ENCODE results near the gene KSR1. TPM values are rescaled to one million over a fixed set of nuclear protein-coding genes. Genes with fewer than 3 reads are reported as not detected.
"Not testable (repeated sequence)": the region's sequence is repeated elsewhere in the genome, so short reads cannot be mapped to it uniquely, and the experiment has no call there.

Gene KSR1
- total RNA-seq, 1 donor from 2014 or later: 59.6 TPM

DNA sequence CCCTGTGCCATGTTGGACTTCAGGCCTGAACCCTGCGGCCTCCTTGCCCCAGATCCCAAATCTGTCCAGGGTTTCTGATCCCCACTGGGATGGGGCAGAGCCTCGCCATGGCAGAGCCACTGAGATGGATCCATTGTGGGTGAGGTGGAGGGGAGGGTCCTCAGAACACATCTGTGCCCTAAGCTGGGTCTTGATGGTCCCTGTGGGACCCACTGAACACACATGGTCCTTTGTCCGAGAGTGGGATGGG lies 38.0 kb upstream of the KSR1 start:
- Histone ChIP-seq H3K36me3 (no peaks in the 10 kb centered on the region), H3K27ac (no peak overlapping the region), H3K4me3 (no peak overlapping the region), H3K4me1 (no peaks in the 10 kb centered on the region), H3K27me3 (ENCODE audit: low read depth) (no peaks in the 10 kb centered on the region), H3K9me3 (no peaks in the 10 kb centered on the region)
- no peak for ATAC-seq
- DNase-seq: no peak
- intact Hi-C loops (cut with DNase I): no loop called here
- TF ChIP-seq, protein P1, sequence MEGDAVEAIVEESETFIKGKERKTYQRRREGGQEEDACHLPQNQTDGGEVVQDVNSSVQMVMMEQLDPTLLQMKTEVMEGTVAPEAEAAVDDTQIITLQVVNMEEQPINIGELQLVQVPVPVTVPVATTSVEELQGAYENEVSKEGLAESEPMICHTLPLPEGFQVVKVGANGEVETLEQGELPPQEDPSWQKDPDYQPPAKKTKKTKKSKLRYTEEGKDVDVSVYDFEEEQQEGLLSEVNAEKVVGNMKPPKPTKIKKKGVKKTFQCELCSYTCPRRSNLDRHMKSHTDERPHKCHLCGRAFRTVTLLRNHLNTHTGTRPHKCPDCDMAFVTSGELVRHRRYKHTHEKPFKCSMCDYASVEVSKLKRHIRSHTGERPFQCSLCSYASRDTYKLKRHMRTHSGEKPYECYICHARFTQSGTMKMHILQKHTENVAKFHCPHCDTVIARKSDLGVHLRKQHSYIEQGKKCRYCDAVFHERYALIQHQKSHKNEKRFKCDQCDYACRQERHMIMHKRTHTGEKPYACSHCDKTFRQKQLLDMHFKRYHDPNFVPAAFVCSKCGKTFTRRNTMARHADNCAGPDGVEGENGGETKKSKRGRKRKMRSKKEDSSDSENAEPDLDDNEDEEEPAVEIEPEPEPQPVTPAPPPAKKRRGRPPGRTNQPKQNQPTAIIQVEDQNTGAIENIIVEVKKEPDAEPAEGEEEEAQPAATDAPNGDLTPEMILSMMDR (IDR thresholded peaks at IDR 0.05): no peak

DNA sequence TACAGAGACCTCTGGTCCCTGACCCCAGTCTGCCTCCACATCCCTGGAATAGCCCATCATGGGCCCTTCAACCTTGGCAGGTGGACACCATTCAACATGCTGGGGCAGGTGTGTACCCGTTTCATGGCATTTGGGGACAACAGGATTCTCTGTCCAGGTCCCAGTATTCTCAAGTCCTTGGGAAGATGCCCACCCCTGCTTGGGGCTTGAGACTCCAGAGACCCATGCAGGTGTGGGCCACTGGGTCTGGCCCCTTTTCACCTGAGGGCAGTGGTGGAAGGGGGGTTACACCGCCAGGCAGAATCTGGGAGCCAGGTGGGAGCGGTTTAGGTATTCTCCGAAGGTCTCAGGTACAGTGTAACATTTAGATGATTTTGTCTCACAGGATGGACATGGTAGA lies 37.1 kb upstream of the KSR1 start:
- intact Hi-C loops (cut with DNase I): no loop called here
- Histone ChIP-seq H3K4me1 (no peaks in the 10 kb centered on the region), H3K4me3 (no peak overlapping the region), H3K36me3 (no peaks in the 10 kb centered on the region), H3K27ac (no peak overlapping the region), H3K9me3 (no peaks in the 10 kb centered on the region), H3K27me3 (ENCODE audit: low read depth) (no peaks in the 10 kb centered on the region)
- DNase-seq: no peak
- TF ChIP-seq, protein P1 (IDR thresholded peaks at IDR 0.05): no peak
- no peak for ATAC-seq

DNA sequence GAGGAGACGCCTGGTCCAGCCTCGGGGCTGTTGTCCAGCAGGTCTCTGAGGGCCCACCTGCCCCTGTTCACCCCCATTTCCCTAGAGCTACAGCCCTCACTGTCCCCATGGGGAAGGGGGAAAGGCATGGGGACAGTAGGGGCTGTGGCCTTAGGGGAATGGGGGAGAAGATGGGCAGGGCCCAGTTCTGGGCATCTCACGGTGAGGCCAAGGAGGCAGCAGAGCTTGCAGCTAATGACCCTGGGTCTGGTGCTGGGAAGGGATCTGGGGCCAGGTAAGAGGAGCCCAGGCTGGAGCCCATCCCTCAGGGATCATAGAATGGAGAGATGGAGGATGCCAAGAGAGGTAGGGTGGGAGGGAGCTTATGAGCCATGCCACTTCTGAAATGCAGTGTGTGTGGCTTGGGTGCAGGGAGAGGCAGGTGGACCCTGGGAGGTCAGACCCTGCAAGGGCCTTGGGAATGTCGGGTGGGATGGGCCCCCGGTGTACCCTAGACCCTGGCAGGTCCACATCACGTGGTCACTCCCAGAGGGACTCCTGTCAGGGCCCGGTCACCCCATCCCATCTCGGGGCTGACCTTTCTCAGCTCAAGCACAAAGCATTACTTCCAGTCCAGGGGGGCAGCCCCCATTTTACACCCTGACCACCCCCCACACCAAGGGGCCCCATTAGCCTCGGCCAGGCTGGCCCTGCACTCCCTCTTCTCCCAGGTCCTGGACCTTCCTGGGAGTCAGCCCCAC lies 35.9 kb upstream of the KSR1 start:
- ATAC-seq (no peak), DNase-seq (no peak)
- intact Hi-C loops (cut with DNase I): no loop called here
- Histone ChIP-seq H3K27ac (no peak overlapping the region), H3K9me3 (no peaks in the 10 kb centered on the region), H3K36me3 (no peaks in the 10 kb centered on the region), H3K4me1 (no peaks in the 10 kb centered on the region), H3K4me3 (no peak overlapping the region), H3K27me3 (ENCODE audit: low read depth) (no peaks in the 10 kb centered on the region)
- TF ChIP-seq, protein P1 (IDR thresholded peaks at IDR 0.05): no peak

DNA sequence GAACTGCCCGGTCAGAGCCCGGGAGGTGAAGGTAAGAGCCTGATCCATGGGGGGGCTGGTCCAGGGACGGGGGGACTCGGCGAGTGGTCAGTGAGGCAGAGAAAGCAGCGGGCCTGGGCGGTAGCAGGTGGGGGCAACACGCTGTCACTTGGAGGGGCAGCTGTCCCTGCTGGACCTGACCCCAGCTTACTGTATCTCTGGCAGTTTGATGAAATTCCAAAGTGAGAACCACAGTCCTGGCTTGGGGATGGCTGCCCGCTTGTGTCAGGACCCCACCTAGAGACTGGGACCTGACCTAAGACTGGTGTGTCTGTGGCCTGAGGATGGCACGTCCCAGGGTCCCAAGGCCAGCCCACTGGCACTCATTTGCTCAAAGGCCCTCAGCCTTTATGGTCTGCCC lies 35.1 kb upstream of the KSR1 start:
- TF ChIP-seq, protein P1 (IDR thresholded peaks at IDR 0.05): no peak
- DNase-seq: no peak
- no peak for ATAC-seq
- no peak overlapping the region for H3K4me3 ChIP-seq
- no peaks in the 10 kb centered on the region for H3K9me3 ChIP-seq
- no peaks in the 10 kb centered on the region for H3K27me3 ChIP-seq (ENCODE audit: low read depth)
- no peak overlapping the region for H3K27ac ChIP-seq
- no peaks in the 10 kb centered on the region for H3K36me3 ChIP-seq
- no peaks in the 10 kb centered on the region for H3K4me1 ChIP-seq
- intact Hi-C loops (cut with DNase I): no loop called here

DNA sequence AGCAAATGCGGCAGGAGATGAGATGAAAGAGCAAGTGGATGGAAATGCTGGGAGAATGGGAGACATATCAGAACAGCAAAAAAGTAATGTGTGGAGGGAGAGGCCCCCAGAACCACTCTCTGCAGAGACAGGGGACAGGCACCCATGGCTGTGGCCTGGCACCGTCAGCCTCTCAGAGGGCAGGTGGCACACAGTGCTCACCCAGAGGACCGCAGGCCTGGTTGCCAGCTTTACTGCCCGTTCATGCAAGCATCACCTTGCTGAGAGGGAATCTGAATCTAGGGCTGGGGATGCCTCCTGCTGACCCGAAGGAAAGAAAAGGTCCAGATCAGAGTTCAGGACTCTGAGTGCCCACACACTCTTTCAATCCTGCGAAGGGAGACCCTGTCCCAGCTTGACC lies 34.6 kb upstream of the KSR1 start:
- ATAC-seq; H3K9me3 ChIP-seq; H3K36me3 ChIP-seq; H3K4me3 ChIP-seq; H3K27me3 ChIP-seq (ENCODE audit: low read depth); H3K4me1 ChIP-seq; H3K27ac ChIP-seq; intact Hi-C loops (cut with DNase I); DNase-seq: not testable (repeated sequence)

DNA sequence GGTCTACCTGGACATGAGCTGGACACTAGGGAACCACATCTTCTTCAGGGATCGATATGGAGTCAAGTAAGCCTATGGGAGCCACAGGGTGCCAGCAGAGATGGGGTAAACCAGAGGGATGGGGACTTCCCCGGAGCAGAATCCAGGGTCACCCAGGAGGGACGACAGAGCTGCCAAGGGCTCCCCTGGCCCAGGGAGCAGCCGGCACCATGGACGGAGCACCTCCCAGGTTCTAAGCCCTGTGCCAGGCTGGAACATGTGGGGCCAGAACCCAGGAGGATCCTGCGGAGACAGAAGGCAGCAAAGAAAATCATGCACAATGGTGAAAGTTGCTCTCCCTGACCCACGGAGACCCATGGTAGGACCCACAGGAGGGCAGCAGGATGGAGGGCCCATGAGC lies 33.6 kb upstream of the KSR1 start:
- Histone ChIP-seq H3K27ac (no peak overlapping the region), H3K27me3 (ENCODE audit: low read depth) (no peaks in the 10 kb centered on the region), H3K9me3 (no peaks in the 10 kb centered on the region), H3K36me3 (no peaks in the 10 kb centered on the region), H3K4me1 (no peaks in the 10 kb centered on the region), H3K4me3 (no peak overlapping the region)
- ATAC-seq: no peak
- TF ChIP-seq, protein P1 (IDR thresholded peaks at IDR 0.05): no peak
- DNase-seq: no peak
- intact Hi-C loops (cut with DNase I): no loop called here
